Stomach (tissue), 9 donors: Measurements from ENCODE around the gene ADGRL3. TPM values are rescaled to one million over a fixed set of nuclear protein-coding genes. Genes with fewer than 3 reads are reported as not detected.

Experiments
- DNase-seq, 2 donors: peaks; one replicate each; pipeline versions ENCODE4 v3.0.0 to v3.0.0-alpha.2; 2013 to 2019
- H3K27ac ChIP-seq, 5 donors: fragments of 200-600 bp in 4 of 5; sonication (generic) in 4 of 5; one replicate each; pipeline ENCODE4 v1.5.1; 2013 to 2019; ENCODE audit warnings: mild to moderate bottlenecking in 1 of 5, moderate library complexity in 1 of 5
- H3K27me3 ChIP-seq, 3 donors: fragments of 200-600 bp; sonication (generic); one replicate each; pipeline ENCODE4 v1.5.1; 2017 to 2019; ENCODE audit warnings: mixed run types in 1 of 3
- H3K36me3 ChIP-seq, 4 donors: fragments of 200-600 bp; sonication (generic); 1 replicate in 3 of 4; 2 replicates in 1 of 4; pipeline ENCODE4 v1.5.1; 2016 to 2019
- H3K4me1 ChIP-seq, 4 donors: fragments of 200-600 bp; sonication (generic); one replicate each; pipeline ENCODE4 v1.5.1; 2016 to 2019
- H3K4me3 ChIP-seq, 4 donors: fragments of 200-600 bp; sonication (generic) in 3 of 4; one replicate each; pipeline ENCODE4 v1.5.1; 2016 to 2019; ENCODE audit warnings: mild to moderate bottlenecking in 1 of 4
- H3K9me3 ChIP-seq, 4 donors: fragments of 200-600 bp; sonication (generic); one replicate each; pipeline ENCODE4 v1.5.1; 2016 to 2019
- CTCF ChIP-seq, 7 experiments: fragments of 450-650 bp in 4 of 7; fragments of 200-600 bp in 3 of 7; sonication (generic) in 3 of 7; IDR thresholded peaks; one replicate each; pipeline ENCODE4 v1.5.1; 2016 to 2019; ENCODE audit warnings: antibody characterized with exemption in 7 of 7, control low read depth in 2 of 7, mild to moderate bottlenecking in 1 of 7
- EP300 ChIP-seq: sonication (generic); formaldehyde crosslinking; IDR thresholded peaks from one replicate; pipeline ENCODE4 v1.6.1; 2017; ENCODE audit warnings: antibody characterized with exemption
- POLR2A ChIP-seq, 4 donors: fragments of 450-650 bp; IDR thresholded peaks; one replicate each; pipeline ENCODE4 v1.6.1; 2016; ENCODE audit warnings: antibody characterized with exemption in 4 of 4, control low read depth in 2 of 4, mild to moderate bottlenecking in 1 of 4, moderate library complexity in 1 of 4
- POLR2AphosphoS5 ChIP-seq, 3 donors: sonication (generic); formaldehyde crosslinking; IDR thresholded peaks; one replicate each; pipeline ENCODE4 v1.6.1; 2016; ENCODE audit warnings: antibody characterized with exemption in 3 of 3
- WGBS, 5 donors: extraction: QIAGEN DNeasy Blood & Tissue Kit in 3 of 5; methylation state at CpG; one replicate each; pipeline versions ENCODE4 v1.1.5 to v1.1.7; 2013 to 2018; 5-methylcytosine and 5-hydroxymethylcytosine counted together
- intact Hi-C: fragments of 100-400 bp; cut with DNase I; formaldehyde crosslinking; loops from one replicate; pipeline ENCODE4 v1.15.1; 2023; ENCODE audit warnings: low total_unique reads
- polyA plus RNA-seq, 3 donors: library from polyadenylated mRNA; stranded (reverse); fragments of 200-250 nt; gene quantifications; one replicate each; pipeline ENCODE4 v1.2.3, GENCODE V29; 2013
- total RNA-seq, 5 donors: library from RNA; depleted of rRNA; stranded (reverse); fragments of >200 nt; gene quantifications; one replicate each; pipeline versions ENCODE4 v1.1.0 to v1.2.3, GENCODE V29; 2014 to 2016
- donor health status: healthy with polysubstance abuse.
- donor health status: Bipolar disorder and iron deficiency.
- donor health status: healthy.

The ADGRL3 gene
- total and polyA plus RNA-seq, 8 donors, result 0.48 to 109 (median 3.9) TPM

DNA sequence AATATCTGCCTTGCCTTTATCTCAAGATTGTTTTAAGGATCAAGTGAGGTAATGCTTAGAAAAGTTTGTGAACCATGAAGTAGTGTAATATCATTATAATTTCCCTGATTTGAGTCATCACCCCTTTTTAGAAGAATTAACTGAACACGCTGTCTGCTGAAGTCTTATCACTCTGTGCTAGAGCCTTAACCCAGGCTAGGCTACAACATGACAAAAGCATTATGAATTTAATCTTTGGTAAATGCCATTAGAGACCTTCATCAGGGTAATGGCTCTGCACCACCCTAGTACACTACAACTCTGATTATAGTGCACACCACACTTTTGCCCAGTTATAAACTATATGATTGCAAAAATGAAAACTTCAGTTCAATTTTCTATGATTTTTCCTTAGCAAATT lies 118.3 kb downstream of the ADGRL3 start:
- Histone ChIP-seq H3K36me3 (no peaks in the 10 kb centered on the region), H3K4me3 (no peak overlapping the region), H3K27me3 (no peaks in the 10 kb centered on the region), H3K27ac (no peak overlapping the region), H3K4me1 (peaks cover 0 to 15% (median 5%) of the 10 kb centered on the region in 4 donors), H3K9me3 (peaks cover 0 to 7% (median 3%) of the 10 kb centered on the region in 4 donors)
- TF ChIP-seq CTCF (IDR thresholded peaks at IDR 0.05) (no peak), POLR2A (IDR thresholded peaks at IDR 0.05) (no peak), POLR2AphosphoS5 (IDR thresholded peaks at IDR 0.05) (no peak), EP300 (no peak)
- no peak for DNase-seq
- WGBS, 5 donors, result 79 to 96% (median 89%) methylated on average over 1 of the region's 1 CpG
- intact Hi-C loops, result no loop called here

DNA sequence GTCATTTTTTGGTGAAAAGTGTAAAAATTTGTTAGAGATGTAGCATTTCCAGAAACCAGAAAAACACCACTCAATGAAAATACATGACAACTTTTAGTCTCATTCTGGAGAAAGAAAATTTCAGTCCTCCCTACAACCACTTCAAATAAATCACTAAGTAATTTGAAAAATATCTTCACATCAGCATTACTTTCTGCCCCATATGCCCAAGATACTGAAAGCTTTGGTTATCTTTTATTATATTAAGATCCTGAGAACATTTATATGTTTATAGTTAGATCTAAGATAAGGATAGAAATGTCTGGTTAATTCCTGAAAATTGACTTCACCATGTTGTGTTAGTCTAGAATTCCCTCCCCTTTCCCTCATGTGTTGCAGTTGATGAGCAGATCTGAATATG lies 119.0 kb downstream of the ADGRL3 start:
- intact Hi-C loops, result no loop called here
- Histone ChIP-seq H3K4me1 (peaks cover 0 to 15% (median 5%) of the 10 kb centered on the region in 4 donors), H3K27ac (no peak overlapping the region), H3K27me3 (no peaks in the 10 kb centered on the region), H3K9me3 (peaks cover 0 to 14% (median 6%) of the 10 kb centered on the region in 4 donors), H3K4me3 (no peak overlapping the region), H3K36me3 (no peaks in the 10 kb centered on the region)
- no peak for DNase-seq
- TF ChIP-seq POLR2A (IDR thresholded peaks at IDR 0.05) (no peak), EP300 (no peak), CTCF (IDR thresholded peaks at IDR 0.05) (no peak), POLR2AphosphoS5 (IDR thresholded peaks at IDR 0.05) (no peak)

- no peaks in the 10 kb centered on the region for H3K36me3 ChIP-seq
- peaks cover 0 to 14% (median 6%) of the 10 kb centered on the region in 4 donors for H3K9me3 ChIP-seq
- peaks cover 0 to 15% (median 5%) of the 10 kb centered on the region in 4 donors for H3K4me1 ChIP-seq
- no peak overlapping the region for H3K4me3 ChIP-seq
- 19 to 45% (median 39%) methylated on average over 1 of the region's 1 CpG for WGBS, 5 donors
- H3K27me3 ChIP-seq, result no peaks in the 10 kb centered on the region
- no peak for TF ChIP-seq POLR2A (IDR thresholded peaks at IDR 0.05)
- no peak for TF ChIP-seq EP300
- no peak for TF ChIP-seq POLR2AphosphoS5 (IDR thresholded peaks at IDR 0.05)
- TF ChIP-seq CTCF (IDR thresholded peaks at IDR 0.05), result no peak
- DNase-seq, result no peak
- intact Hi-C loops, result no loop called here
- H3K27ac ChIP-seq, result no peak overlapping the region
Measured at GRCh38 chr4:61320154-61320553, 120.0 kb downstream of the ADGRL3 start.

GRCh38 chr4:61320631-61321030 lies 120.5 kb downstream of the ADGRL3 start:
- H3K9me3 ChIP-seq, result peaks cover 0 to 14% (median 6%) of the 10 kb centered on the region in 4 donors
- DNase-seq, result no peak
- 50 to 68% (median 58%) methylated on average over 1 of the region's 1 CpG for WGBS, 5 donors
- TF ChIP-seq CTCF (IDR thresholded peaks at IDR 0.05), result no peak
- TF ChIP-seq POLR2A (IDR thresholded peaks at IDR 0.05), result no peak
- TF ChIP-seq EP300, result no peak
- TF ChIP-seq POLR2AphosphoS5 (IDR thresholded peaks at IDR 0.05), result no peak
- intact Hi-C loops, result no loop called here
- no peak overlapping the region for H3K27ac ChIP-seq
- peaks cover 0 to 15% (median 5%) of the 10 kb centered on the region in 4 donors for H3K4me1 ChIP-seq
- no peaks in the 10 kb centered on the region for H3K27me3 ChIP-seq
- H3K4me3 ChIP-seq, result no peak overlapping the region
- no peaks in the 10 kb centered on the region for H3K36me3 ChIP-seq
